HG03196 (cell line): ENCODE measurements around the gene IL17B.

Experiments
- ATAC-seq: cut with Tn5 transposase; IDR thresholded peaks from one replicate; pipeline ENCODE4 v1.9.1; 2021; ENCODE audit not compliant: unreplicated experiment

Gene IL17B, protein sequence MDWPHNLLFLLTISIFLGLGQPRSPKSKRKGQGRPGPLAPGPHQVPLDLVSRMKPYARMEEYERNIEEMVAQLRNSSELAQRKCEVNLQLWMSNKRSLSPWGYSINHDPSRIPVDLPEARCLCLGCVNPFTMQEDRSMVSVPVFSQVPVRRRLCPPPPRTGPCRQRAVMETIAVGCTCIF

GRCh38 chr5:149379177-149379761 is at the start of gene IL17B:
TSS of gene IL17B (minus strand) at chr5:149379292. CDS start at chr5:149379225, 67 bp downstream.
- ATAC-seq, result no peak

- no peak for ATAC-seq
Measured at GRCh38 chr5:149428032-149428431, 48.9 kb upstream of the IL17B start.

DNA sequence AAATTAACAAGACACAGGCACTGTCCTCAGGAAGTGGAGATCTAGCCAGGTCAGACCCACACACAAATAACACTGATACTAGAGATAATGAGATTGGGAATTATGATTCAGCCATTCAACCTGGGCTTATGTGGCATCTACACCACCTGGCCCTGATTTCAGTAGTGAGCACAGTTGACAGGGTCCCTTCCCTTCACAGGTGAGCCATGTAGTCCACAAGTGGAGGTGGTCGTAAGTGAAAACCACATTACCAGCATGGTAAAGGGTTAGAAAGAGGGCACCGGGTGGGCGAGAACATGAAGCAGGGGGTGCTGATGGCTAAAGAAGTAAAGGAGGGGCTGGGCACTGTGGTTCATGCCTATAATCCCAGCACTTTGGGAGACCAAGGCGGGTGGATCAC is 48.3 kb upstream of the IL17B start:
- no peak for ATAC-seq

DNA sequence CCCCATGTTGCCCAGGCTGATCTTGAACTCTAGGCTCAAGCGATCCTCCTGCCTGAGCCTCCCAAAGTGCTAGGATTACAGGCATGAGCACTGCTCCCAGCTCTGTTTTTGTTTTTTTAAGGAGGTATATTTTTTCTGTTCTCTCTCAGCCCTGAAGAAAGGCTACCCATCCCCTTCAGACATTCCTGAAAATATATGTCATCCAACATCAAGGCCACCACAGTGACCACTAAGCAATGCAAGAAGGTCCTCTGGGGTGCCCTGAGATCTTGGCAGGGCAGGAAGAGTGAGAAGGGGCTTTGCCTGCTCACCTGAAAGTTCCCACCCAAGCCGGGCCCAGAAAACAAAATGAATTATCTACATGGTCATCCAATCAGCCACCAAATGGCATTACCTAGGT is 47.8 kb upstream of the IL17B start:
- no peak for ATAC-seq

DNA sequence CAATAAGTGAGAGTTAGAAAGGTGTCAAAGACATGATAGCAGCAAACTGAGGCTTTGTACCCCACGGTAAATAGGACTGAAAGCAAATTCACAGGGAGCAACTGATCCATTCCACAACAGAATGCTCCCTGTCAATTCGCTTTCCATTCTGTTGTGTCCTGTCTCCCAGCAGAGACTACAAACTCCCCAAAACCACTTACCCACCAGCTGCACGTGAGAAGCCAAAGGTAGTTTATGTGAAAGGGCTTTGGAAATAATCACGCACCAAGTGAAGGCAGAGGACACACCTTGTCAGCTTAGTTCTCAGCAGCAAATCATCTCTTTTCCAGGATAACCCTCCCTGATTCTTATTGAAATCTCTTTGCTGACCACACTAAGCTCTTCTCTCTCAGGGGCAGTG is 46.6 kb upstream of the IL17B start:
- no peak for ATAC-seq

GRCh38 chr5:149424371-149425315 is 45.6 kb upstream of the IL17B start:
- no peak for ATAC-seq

DNA sequence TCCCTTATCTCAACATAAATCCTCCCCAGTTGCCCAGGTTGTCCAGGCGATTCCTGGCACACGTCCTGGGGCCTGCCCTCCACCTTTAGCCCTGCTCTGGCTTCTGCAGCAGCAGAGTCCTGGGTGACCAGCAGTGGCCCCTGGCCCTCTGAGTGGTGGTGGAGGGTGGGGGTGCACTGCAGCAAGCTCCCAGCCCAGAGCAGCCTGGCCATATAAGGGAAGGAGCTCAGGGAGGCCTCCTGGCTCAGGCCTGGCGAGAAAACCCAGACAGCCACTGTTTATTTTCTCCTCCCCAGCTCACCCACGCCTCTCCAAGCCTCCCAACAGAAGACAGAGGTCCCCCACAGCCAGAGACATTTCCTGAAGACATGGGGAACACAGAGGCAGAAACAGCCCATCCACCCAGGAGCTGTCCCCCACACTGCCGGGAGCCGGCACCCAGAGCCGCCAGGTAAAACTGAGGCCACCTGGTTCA is 44.7 kb upstream of the IL17B start:
- ATAC-seq, result no peak

GRCh38 chr5:149423049-149423793 is 44.1 kb upstream of the IL17B start:
- no peak for ATAC-seq

DNA sequence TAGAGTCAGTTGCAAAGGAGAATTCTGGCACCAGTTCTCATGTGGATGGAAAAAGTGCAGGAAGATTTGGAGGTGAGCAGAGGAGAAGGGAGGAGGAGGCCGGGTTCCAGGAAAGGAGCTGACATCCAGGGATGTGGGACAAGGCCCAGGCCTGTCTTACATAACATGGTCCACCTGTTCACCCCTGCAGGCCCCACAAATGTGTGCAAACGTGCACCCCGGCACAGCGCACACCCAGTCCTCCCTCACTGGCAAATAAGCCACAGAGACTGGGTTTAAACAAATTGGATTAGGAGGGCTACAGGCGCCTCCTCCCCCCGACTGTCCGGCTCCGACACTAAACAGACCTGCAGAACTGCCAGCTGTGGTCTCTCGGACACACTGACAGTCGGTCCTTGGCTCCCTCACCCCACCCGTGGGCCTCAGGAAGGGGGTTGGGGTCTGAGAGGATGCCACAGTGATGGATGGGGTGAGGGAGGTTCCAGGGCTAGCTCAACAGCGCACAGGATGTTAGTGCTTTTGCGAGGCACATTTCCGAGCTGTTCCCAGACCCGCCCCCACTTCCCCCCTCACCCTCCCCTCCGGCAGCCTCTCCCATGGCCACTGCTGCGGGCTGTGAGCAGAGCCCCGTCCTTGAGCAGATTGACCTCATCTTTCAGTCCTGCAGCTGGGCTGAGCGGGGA is 43.4 kb upstream of the IL17B start:
- ATAC-seq, result no peak

- ATAC-seq, result no peak
Measured at GRCh38 chr5:149421834-149422233, 42.7 kb upstream of the IL17B start.

DNA sequence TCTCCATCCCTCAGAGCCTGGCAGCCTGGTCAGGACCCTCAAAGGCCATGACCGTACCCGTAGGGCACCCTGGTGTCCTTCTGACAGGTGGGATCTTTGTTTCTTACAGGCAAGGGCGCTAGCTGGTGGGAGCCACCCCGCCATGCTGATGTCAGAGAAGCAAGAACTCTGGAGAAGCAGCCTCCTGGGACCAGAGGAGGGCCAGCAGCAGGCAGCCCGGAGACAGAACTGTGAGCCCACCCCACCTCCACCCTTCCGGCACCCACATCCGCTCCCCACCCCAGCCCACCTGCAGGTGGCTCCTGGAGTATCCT is 42.2 kb upstream of the IL17B start:
- no peak for ATAC-seq

DNA sequence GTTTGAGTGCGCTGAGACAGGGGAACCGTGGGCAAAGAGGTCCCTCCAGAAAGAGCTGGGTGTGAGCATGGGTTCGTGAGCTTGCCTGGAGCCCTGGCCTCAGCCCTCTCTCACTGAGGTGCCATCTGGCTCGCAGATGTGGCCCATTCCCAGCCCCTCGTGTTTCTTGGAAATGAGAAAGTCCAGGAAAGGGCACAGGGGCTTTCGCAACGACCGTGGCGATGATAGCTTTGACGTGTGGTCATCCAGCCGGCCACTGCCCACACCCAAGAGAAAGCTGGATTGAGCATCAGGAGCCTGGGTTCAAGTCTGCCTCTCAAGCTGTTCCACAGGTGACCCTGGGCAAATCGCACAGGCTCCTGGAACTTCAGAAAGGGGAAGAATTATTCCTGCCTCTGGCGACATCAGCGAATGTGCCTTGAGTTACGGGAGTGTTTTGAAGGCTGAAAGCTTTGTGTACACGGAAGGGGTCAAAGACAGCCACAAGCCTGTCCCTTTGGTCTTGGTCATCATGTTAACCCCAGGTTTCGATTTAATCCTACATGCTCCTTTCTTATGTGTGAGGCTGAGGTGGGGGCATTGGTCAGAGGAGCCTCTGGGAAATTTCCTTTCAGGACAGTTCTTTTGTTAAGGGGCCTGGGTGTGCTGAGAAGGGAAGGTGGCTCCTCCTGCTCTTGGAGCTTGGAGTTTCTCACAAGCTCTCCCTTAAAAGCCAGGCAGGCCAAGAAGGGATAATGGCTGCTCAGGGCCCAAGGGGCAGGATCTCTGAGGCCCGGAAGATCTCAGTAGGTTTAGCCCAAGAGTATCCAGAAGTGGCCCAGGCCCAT is 41.7 kb upstream of the IL17B start:
- no peak for ATAC-seq

GRCh38 chr5:149419859-149420544 is 40.9 kb upstream of the IL17B start:
- no peak for ATAC-seq

- no peak for ATAC-seq
Measured at GRCh38 chr5:149419532-149419858, 40.4 kb upstream of the IL17B start.

GRCh38 chr5:149418910-149419531 is 39.9 kb upstream of the IL17B start:
- no peak for ATAC-seq

GRCh38 chr5:149417711-149418368 is 38.7 kb upstream of the IL17B start:
- no peak for ATAC-seq

- ATAC-seq, result no peak
Measured at GRCh38 chr5:149416987-149417710, 38.1 kb upstream of the IL17B start.
